WTC11 (cell line): ENCODE results near the gene VWA8. TPM values are rescaled to one million over a fixed set of nuclear protein-coding genes. Genes with fewer than 3 reads are reported as not detected.

Source experiments
- ATAC-seq: fragments of 200-7000 bp; cut with Tn5 transposase; 2 replicates; pipeline ENCODE4 v1.10.0; 2021; ENCODE audit warnings: mild to moderate bottlenecking, moderate library complexity
- CTCF ChIA-PET: fragments of 300-600 bp; sonication (Branson Sonifier 250); formaldehyde crosslinking; loops from one replicate; lab custom pipeline; 2021; ENCODE audit warnings: antibody characterized with exemption; lab: Charles Lee
- POLR2A ChIA-PET: fragments of 350-600 bp; sonication (Branson Sonifier 250); formaldehyde crosslinking; loops from one replicate; lab custom pipeline; 2021; ENCODE audit warnings: antibody characterized with exemption; lab: Charles Lee
- DNase-seq: peaks from one replicate; pipeline ENCODE4 v3.0.0; 2021; ENCODE audit warnings: low spot score
- H3K27ac Mint-ChIP-seq: 2 replicates; pipeline ENCODE4 v1.8.0; 2021; ENCODE audit warnings: mixed read lengths
- H3K27me3 Mint-ChIP-seq: 2 replicates; pipeline ENCODE4 v1.8.0; 2021; ENCODE audit warnings: low read depth, mild to moderate bottlenecking, moderate library complexity, mixed read lengths
- H3K36me3 Mint-ChIP-seq: 2 replicates; pipeline ENCODE4 v1.8.0; 2021; ENCODE audit warnings: mixed read lengths
- H3K4me1 Mint-ChIP-seq: 2 replicates; pipeline ENCODE4 v1.8.0; 2022; ENCODE audit warnings: mixed read lengths
- H3K4me3 Mint-ChIP-seq: 2 replicates; pipeline ENCODE4 v1.8.0; 2021; ENCODE audit warnings: mild to moderate bottlenecking, moderate library complexity, mixed read lengths
- H3K9me3 Mint-ChIP-seq: 2 replicates; pipeline ENCODE4 v1.8.0; 2021; ENCODE audit warnings: mixed read lengths
- CREB1 ChIP-seq: sonication (generic); formaldehyde crosslinking; IDR thresholded peaks from 2 replicates; pipeline ENCODE4 v1.8.0; 2023; ENCODE audit warnings: mild to moderate bottlenecking, missing genetic modification reagents
- ESRRA ChIP-seq: sonication (generic); formaldehyde crosslinking; IDR thresholded peaks from 2 replicates; pipeline ENCODE4 v1.8.1; 2022; ENCODE audit warnings: mild to moderate bottlenecking, missing genetic modification reagents, borderline replicate concordance
- GABPB1 ChIP-seq: sonication (generic); formaldehyde crosslinking; IDR thresholded peaks from 2 replicates; pipeline ENCODE4 v1.8.1; 2023; ENCODE audit warnings: mild to moderate bottlenecking, missing genetic modification reagents
- HMGXB4 ChIP-seq: sonication (generic); formaldehyde crosslinking; IDR thresholded peaks from 2 replicates; pipeline ENCODE4 v1.8.1; 2023; ENCODE audit warnings: mild to moderate bottlenecking, moderate library complexity, missing genetic modification reagents
- NR2C2 ChIP-seq: sonication (generic); formaldehyde crosslinking; IDR thresholded peaks from 2 replicates; pipeline ENCODE4 v1.8.0; 2022; ENCODE audit warnings: mild to moderate bottlenecking, missing genetic modification reagents
- RELA ChIP-seq: sonication (generic); formaldehyde crosslinking; IDR thresholded peaks from 2 replicates; pipeline ENCODE4 v1.8.1; 2022; ENCODE audit warnings: missing genetic modification reagents, mild to moderate bottlenecking, borderline replicate concordance
- RORB ChIP-seq: fragments of 250-450 bp; sonication (Bioruptor Pico); IDR thresholded peaks from 2 replicates; pipeline ENCODE4 v1.9.0; 2021; ENCODE audit warnings: mild to moderate bottlenecking
- SOX15 ChIP-seq: fragments of 250-450 bp; sonication (Bioruptor Pico); IDR thresholded peaks from 2 replicates; pipeline ENCODE4 v1.9.0; 2021; ENCODE audit warnings: mild to moderate bottlenecking
- ZMAT4 ChIP-seq: fragments of 250-450 bp; sonication (Bioruptor Pico); IDR thresholded peaks from 2 replicates; pipeline ENCODE4 v1.9.0; 2021; ENCODE audit warnings: mild to moderate bottlenecking
- ZNF317 ChIP-seq: sonication (generic); formaldehyde crosslinking; IDR thresholded peaks from 2 replicates; pipeline ENCODE4 v1.8.1; 2023; ENCODE audit warnings: low read depth, mild to moderate bottlenecking, moderate library complexity, missing genetic modification reagents, borderline replicate concordance
- ZNF396 ChIP-seq: fragments of 250-450 bp; sonication (Bioruptor Pico); IDR thresholded peaks from 2 replicates; pipeline ENCODE4 v1.8.0; 2021; ENCODE audit warnings: mild to moderate bottlenecking, moderate library complexity, borderline replicate concordance
- total RNA-seq: library from RNA; stranded (reverse); gene quantifications from 3 replicates; pipeline ENCODE4 v1.2.3, GENCODE V29; 2021
- TF ChIP-seq, protein P1 (sequence below): fragments of 250-450 bp; sonication (Bioruptor Pico); IDR thresholded peaks from 2 replicates; pipeline ENCODE4 v1.8.0; 2021; ENCODE audit warnings: mild to moderate bottlenecking
- TF ChIP-seq, protein P2 (sequence below): sonication (generic); formaldehyde crosslinking; IDR thresholded peaks from 2 replicates; pipeline ENCODE4 v1.8.0; 2022; ENCODE audit warnings: mild to moderate bottlenecking, missing genetic modification reagents
- TF ChIP-seq, protein P3 (sequence below): sonication (generic); formaldehyde crosslinking; IDR thresholded peaks from 2 replicates; pipeline ENCODE4 v1.8.0; 2023; ENCODE audit warnings: missing genetic modification reagents
- TF ChIP-seq, protein P4 (sequence below): fragments of 250-450 bp; sonication (Bioruptor Pico); IDR thresholded peaks from 2 replicates; pipeline ENCODE4 v1.9.0; 2021; ENCODE audit warnings: mild to moderate bottlenecking, borderline replicate concordance
- TF ChIP-seq, protein P5 (sequence below): fragments of 250-450 bp; sonication (Bioruptor Pico); IDR thresholded peaks from 2 replicates; pipeline ENCODE4 v2.1.2; 2022; ENCODE audit warnings: mild to moderate bottlenecking, moderate library complexity
- TF ChIP-seq, protein P6 (sequence below): sonication (generic); formaldehyde crosslinking; conservative IDR thresholded peaks from 2 replicates; pipeline ENCODE4 v1.8.1; 2022; ENCODE audit warnings: mild to moderate bottlenecking, missing genetic modification reagents

Gene VWA8
- total RNA-seq, 1 experiment from 2014 or later = 19.9 TPM

- ChIA-PET CTCF (interaction anchor here (1.0 kb wide), 1 partner anchor 41 kb away, joined by 3 read pairs; no protein-coding TSS in a partner anchor), POLR2A (no interaction called here)
- Mint-ChIP-seq H3K9me3 (peaks cover 10% of the 10 kb centered on the region), H3K4me3 (no peak overlapping the region), H3K27ac (peak overlapping the region; percentile 55; the same call in 1 of the 2 replicates), H3K36me3 (peaks cover 29% of the 10 kb centered on the region), H3K27me3 (no peaks in the 10 kb centered on the region), H3K4me1 (peaks cover 11% of the 10 kb centered on the region)
- DNase-seq = no peak
- TF ChIP-seq ESRRA (CRISPR knock-in tag) (no peak), GABPB1 (CRISPR knock-in tag) (no peak), HMGXB4 (CRISPR knock-in tag) (no peak), RELA (CRISPR knock-in tag) (no peak), NR2C2 (CRISPR knock-in tag) (no peak), ZNF317 (no peak), ZMAT4 (no peak), CREB1 (CRISPR knock-in tag) (no peak), RORB (CRISPR knock-in tag) (no peak), SOX15 (CRISPR knock-in tag) (no peak), ZNF396 (CRISPR knock-in tag) (no peak)
- TF ChIP-seq, protein P1, sequence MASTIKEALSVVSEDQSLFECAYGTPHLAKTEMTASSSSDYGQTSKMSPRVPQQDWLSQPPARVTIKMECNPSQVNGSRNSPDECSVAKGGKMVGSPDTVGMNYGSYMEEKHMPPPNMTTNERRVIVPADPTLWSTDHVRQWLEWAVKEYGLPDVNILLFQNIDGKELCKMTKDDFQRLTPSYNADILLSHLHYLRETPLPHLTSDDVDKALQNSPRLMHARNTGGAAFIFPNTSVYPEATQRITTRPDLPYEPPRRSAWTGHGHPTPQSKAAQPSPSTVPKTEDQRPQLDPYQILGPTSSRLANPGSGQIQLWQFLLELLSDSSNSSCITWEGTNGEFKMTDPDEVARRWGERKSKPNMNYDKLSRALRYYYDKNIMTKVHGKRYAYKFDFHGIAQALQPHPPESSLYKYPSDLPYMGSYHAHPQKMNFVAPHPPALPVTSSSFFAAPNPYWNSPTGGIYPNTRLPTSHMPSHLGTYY (CRISPR knock-in tag) = no peak
- TF ChIP-seq, protein P2, sequence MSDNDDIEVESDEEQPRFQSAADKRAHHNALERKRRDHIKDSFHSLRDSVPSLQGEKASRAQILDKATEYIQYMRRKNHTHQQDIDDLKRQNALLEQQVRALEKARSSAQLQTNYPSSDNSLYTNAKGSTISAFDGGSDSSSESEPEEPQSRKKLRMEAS (CRISPR knock-in tag) = no peak
- TF ChIP-seq, protein P3, sequence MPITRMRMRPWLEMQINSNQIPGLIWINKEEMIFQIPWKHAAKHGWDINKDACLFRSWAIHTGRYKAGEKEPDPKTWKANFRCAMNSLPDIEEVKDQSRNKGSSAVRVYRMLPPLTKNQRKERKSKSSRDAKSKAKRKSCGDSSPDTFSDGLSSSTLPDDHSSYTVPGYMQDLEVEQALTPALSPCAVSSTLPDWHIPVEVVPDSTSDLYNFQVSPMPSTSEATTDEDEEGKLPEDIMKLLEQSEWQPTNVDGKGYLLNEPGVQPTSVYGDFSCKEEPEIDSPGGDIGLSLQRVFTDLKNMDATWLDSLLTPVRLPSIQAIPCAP (CRISPR knock-in tag) = no peak
- TF ChIP-seq, protein P4, sequence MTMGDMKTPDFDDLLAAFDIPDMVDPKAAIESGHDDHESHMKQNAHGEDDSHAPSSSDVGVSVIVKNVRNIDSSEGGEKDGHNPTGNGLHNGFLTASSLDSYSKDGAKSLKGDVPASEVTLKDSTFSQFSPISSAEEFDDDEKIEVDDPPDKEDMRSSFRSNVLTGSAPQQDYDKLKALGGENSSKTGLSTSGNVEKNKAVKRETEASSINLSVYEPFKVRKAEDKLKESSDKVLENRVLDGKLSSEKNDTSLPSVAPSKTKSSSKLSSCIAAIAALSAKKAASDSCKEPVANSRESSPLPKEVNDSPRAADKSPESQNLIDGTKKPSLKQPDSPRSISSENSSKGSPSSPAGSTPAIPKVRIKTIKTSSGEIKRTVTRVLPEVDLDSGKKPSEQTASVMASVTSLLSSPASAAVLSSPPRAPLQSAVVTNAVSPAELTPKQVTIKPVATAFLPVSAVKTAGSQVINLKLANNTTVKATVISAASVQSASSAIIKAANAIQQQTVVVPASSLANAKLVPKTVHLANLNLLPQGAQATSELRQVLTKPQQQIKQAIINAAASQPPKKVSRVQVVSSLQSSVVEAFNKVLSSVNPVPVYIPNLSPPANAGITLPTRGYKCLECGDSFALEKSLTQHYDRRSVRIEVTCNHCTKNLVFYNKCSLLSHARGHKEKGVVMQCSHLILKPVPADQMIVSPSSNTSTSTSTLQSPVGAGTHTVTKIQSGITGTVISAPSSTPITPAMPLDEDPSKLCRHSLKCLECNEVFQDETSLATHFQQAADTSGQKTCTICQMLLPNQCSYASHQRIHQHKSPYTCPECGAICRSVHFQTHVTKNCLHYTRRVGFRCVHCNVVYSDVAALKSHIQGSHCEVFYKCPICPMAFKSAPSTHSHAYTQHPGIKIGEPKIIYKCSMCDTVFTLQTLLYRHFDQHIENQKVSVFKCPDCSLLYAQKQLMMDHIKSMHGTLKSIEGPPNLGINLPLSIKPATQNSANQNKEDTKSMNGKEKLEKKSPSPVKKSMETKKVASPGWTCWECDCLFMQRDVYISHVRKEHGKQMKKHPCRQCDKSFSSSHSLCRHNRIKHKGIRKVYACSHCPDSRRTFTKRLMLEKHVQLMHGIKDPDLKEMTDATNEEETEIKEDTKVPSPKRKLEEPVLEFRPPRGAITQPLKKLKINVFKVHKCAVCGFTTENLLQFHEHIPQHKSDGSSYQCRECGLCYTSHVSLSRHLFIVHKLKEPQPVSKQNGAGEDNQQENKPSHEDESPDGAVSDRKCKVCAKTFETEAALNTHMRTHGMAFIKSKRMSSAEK (CRISPR knock-in tag) = no peak
- TF ChIP-seq, protein P5, sequence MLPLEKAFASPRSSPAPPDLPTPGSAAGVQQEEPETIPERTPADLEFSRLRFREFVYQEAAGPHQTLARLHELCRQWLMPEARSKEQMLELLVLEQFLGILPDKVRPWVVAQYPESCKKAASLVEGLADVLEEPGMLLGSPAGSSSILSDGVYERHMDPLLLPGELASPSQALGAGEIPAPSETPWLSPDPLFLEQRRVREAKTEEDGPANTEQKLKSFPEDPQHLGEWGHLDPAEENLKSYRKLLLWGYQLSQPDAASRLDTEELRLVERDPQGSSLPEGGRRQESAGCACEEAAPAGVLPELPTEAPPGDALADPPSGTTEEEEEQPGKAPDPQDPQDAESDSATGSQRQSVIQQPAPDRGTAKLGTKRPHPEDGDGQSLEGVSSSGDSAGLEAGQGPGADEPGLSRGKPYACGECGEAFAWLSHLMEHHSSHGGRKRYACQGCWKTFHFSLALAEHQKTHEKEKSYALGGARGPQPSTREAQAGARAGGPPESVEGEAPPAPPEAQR (CRISPR knock-in tag) = no peak
- TF ChIP-seq, protein P6, sequence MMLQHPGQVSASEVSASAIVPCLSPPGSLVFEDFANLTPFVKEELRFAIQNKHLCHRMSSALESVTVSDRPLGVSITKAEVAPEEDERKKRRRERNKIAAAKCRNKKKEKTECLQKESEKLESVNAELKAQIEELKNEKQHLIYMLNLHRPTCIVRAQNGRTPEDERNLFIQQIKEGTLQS (CRISPR knock-in tag) = no peak
- ATAC-seq = no peak
Observed at GRCh38 chr13:41944635-41945397, 16.1 kb downstream of the VWA8 start.
